Fibroblast of the aortic adventitia (primary cell): ENCODE results near the gene UBFD1. TPM values are rescaled to one million over a fixed set of nuclear protein-coding genes. Genes with fewer than 3 reads are reported as not detected.

ENCODE experiments used
- DNase-seq: peaks from one replicate; pipeline ENCODE4 v3.0.0-alpha.2; 2010; ENCODE audit warnings: low read depth
- H3K4me3 ChIP-seq: 2 replicates; pipeline ENCODE4 v1.5.1; 2011; ENCODE audit warnings: low read depth, mild to moderate bottlenecking, control low read depth, low read length, moderate library complexity
- CTCF ChIP-seq: IDR thresholded peaks from 2 replicates; pipeline ENCODE4 v1.5.1; 2011; ENCODE audit warnings: mild to moderate bottlenecking, low read length, control low read depth, inconsistent platforms; ENCODE audit not compliant: insufficient read depth
- total RNA-seq: library from RNA; depleted of rRNA; stranded (reverse); fragments of >200 nt; gene quantifications from 2 replicates; pipeline ENCODE4 v1.2.3, GENCODE V29; 2012; ENCODE audit warnings: low replicate concordance

Gene UBFD1
- total RNA-seq, 1 donor, result 89.1 TPM

GRCh38 chr16:23519282-23519681 is 38.2 kb upstream of the UBFD1 start:
- no peak overlapping the region for H3K4me3 ChIP-seq
- TF ChIP-seq CTCF, result no peak
- DNase-seq, result no peak

DNA sequence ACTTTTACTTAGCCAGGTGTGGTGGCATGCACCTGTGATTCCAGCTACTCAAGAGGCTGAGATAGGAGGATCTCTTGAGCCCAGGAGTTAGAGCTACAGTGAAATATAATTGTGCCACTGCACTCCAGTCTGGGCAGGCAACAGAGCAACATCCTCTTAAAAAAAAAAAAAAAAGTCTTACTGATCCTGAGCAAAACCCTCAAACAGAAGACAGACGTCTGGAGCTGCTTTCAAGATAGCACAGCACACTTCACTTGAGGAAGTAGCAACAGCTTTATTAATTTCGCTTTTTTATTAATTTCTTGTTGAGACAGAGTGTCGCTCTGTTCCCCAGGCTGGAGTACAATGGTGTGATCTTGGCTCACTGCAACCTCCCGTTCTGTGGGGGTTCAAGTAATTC is 37.0 kb upstream of the UBFD1 start:
- no peak for DNase-seq
- TF ChIP-seq CTCF, result no peak
- no peak overlapping the region for H3K4me3 ChIP-seq

- DNase-seq, result no peak
- TF ChIP-seq CTCF, result no peak
These were observed 36.3 kb upstream of the UBFD1 start for GRCh38 chr16:23521037-23521743.

DNA sequence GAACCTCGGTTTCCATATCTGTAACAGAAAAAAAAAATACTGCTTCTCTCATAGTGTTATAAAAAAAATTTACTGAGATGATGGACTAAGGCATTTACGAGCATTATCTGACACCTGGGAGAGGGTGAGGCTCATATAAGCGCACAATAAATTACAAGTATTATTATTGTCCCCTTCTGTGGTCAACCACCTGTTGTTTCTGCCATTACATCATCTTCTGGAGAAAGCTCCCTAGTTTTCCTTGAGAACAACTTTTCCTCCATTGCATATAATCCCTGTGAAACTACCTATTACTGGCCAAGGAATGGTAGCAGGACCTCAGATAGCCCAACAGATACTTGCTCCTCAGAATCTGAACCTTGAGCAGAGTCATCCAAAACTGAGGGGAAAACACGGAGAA is 35.6 kb upstream of the UBFD1 start:
- H3K4me3 ChIP-seq, result no peak overlapping the region
- TF ChIP-seq CTCF, result no peak

More at GRCh38 chr16:23521037-23521743, 36.3 kb upstream of the UBFD1 start:
- no peak overlapping the region for H3K4me3 ChIP-seq

DNA sequence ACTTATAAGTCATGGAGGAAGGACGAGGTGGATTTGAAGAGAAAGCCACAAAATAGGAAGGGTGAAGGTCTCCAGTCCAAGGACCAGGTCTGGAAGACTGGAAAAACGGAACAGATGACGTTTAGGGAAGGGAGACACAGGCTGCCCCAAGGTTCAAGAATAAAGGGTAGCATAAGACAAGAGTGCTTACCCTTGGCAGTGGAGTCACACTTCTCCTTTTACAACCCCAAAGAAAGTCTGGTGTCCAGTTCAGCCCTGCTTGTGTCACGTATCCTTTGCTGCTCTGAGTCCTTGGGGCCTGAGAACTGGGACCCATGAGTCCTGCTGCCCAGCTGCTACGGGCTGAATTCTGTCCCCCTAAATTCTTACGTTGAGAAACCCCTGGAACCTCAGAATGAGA is 34.2 kb upstream of the UBFD1 start:
- H3K4me3 ChIP-seq, result no peak overlapping the region
- no peak for TF ChIP-seq CTCF
- DNase-seq, result no peak

More for the DNA sequence above, 35.6 kb upstream of the UBFD1 start:
- DNase-seq, result no peak

GRCh38 chr16:23523876-23524385 is 33.6 kb upstream of the UBFD1 start:
- TF ChIP-seq CTCF, result no peak
- H3K4me3 ChIP-seq, result no peak overlapping the region
- no peak for DNase-seq
